ENCODE results near the gene ALG11. TPM values are rescaled to one million over a fixed set of nuclear protein-coding genes. Genes with fewer than 3 reads are reported as not detected.

The ALG11 gene
- total RNA-seq, 3 donors from 2014 or later = 20.6 to 27.5 (median 26.5) TPM

Other genes with a start within 250 kb of the ALG11 start
- gene DHRS12, start 208.2 kb upstream of the ALG11 start, total RNA-seq = 1 to 10 TPM; 3.5 to 4.1 (median 3.6) TPM
- under 1 TPM; 0.11 to 0.24 (median 0.18) TPM for gene TMEM272, start 167.2 kb upstream of the ALG11 start, total RNA-seq
- gene CCDC70, start 150.4 kb upstream of the ALG11 start, total RNA-seq = not detected
- gene ATP7B, start 948 bp upstream of the ALG11 start, total RNA-seq = under 1 TPM; 0.54 to 0.83 (median 0.61) TPM
- 10 to 100 TPM in 2 of 3 donors, 1 to 10 TPM in 1; 9.5 to 10.3 (median 10.0) TPM for gene UTP14C, start 12.3 kb downstream of the ALG11 start, total RNA-seq
- gene NEK5, start 116.7 kb downstream of the ALG11 start, total RNA-seq = under 1 TPM in 1 of 3 donors, not detected in 2; 0.08 TPM
- 1 to 10 TPM; 3.8 to 7.5 (median 5.4) TPM for gene NEK3, start 147.2 kb downstream of the ALG11 start, total RNA-seq

Measured in activated T-cell treated with anti-CD3 and anti-CD28 coated beads, Interleukin-2, amount 50 U/mL, for 4 hours (primary cell).